Rectal smooth muscle tissue (tissue), 1 donor: ENCODE results near the gene TREH.

Experiments used
- H3K27ac ChIP-seq: one replicate; pipeline ENCODE4 v1.7.0; 2013; ENCODE audit warnings: low read depth, low read length, inconsistent platforms
- H3K27me3 ChIP-seq: one replicate; pipeline ENCODE4 v1.7.0; 2013; ENCODE audit warnings: low read length; ENCODE audit not compliant: control insufficient read depth, insufficient read depth
- H3K36me3 ChIP-seq: one replicate; pipeline ENCODE4 v1.7.0; 2013; ENCODE audit warnings: low read length; ENCODE audit not compliant: control insufficient read depth, insufficient read depth
- H3K4me1 ChIP-seq: one replicate; pipeline ENCODE4 v1.7.0; 2013; ENCODE audit warnings: low read length; ENCODE audit not compliant: control insufficient read depth, insufficient read depth
- H3K4me3 ChIP-seq: one replicate; pipeline ENCODE4 v1.7.0; 2013; ENCODE audit warnings: low read length
- H3K9ac ChIP-seq: one replicate; pipeline ENCODE4 v1.7.0; 2013; ENCODE audit warnings: low read length

TREH gene

GRCh38 chr11:118607401-118608359 lies 71.8 kb downstream of the TREH start, which contains the start of gene PHLDB1:
PHLDB1 (plus strand) TSS chr11:118607615; CDS start chr11:118613837, 6,222 bp downstream.
- H3K9ac ChIP-seq = peak within 1 kb of the TSS; percentile 75
- peak within 1 kb of the TSS; percentile 81 for H3K4me3 ChIP-seq
- peaks cover 25% of the 10 kb centered on the region for H3K4me1 ChIP-seq
- peak within 1 kb of the TSS; percentile 89 for H3K27ac ChIP-seq
- no peaks in the 10 kb centered on the region for H3K36me3 ChIP-seq
- peaks cover 6% of the 10 kb centered on the region for H3K27me3 ChIP-seq
